ENCODE measurements around the gene PIK3R6. TPM values are rescaled to one million over a fixed set of nuclear protein-coding genes. Genes with fewer than 3 reads are reported as not detected.

PIK3R6 gene
- total RNA-seq, 1 experiment from 2014 or later, result not detected

DNA sequence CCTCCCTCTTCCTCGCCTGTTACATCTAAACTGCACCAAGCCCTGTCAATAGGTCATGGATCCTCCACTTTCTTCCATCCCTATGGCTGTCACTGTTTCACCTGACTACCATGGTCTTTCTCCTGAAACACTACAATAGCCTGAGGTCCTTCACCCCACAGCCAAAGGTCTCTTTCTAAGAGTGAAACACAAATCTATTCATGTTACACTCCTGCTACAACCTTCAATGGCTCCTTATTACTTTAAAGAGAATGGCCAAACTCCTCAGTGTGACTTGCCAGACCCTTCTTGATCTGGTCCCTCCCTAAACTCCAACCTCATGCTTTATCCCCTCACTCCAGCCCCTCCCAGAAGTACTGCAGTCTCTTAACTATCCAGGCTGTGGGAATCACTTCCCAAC is 618 bp upstream of the PIK3R6 start:
- Histone ChIP-seq H3K4ac (ENCODE audit: low read depth, low read length) (no peak overlapping the region), H3K79me1 (ENCODE audit: insufficient read depth, low read depth, low read length, poor library complexity, severe bottlenecking) (no peaks in the 10 kb centered on the region), H3K4me2 (ENCODE audit: insufficient read depth, insufficient read length, low read length) (no peak overlapping the region), H3K9me3 (ENCODE audit: control insufficient read depth, low read depth, low read length) (no peaks in the 10 kb centered on the region), H3K4me1 (ENCODE audit: insufficient read depth, low read length) (no peaks in the 10 kb centered on the region), H4K20me1 (ENCODE audit: control insufficient read depth, insufficient read depth, insufficient read length) (no peaks in the 10 kb centered on the region), H3K56ac (ENCODE audit: insufficient read length, low read depth, low read length) (no peak overlapping the region), H2BK15ac (ENCODE audit: low read depth, low read length) (no peak overlapping the region), H2AK5ac (ENCODE audit: insufficient read length, low read length) (no peak overlapping the region), H2BK5ac (ENCODE audit: insufficient read length, low read length) (no peak overlapping the region), H3K23me2 (ENCODE audit: insufficient read length, low read depth, low read length, poor library complexity, severe bottlenecking) (no peaks in the 10 kb centered on the region), H4K5ac (ENCODE audit: insufficient read length, low read depth, low read length) (no peak overlapping the region), H3K23ac (ENCODE audit: insufficient read length, low read depth, low read length) (no peak overlapping the region), H2BK12ac (ENCODE audit: insufficient read length, low read depth, low read length) (no peak overlapping the region), H2BK20ac (ENCODE audit: low read depth, low read length, poor library complexity, severe bottlenecking) (no peak overlapping the region), H2BK120ac (ENCODE audit: low read depth, low read length, poor library complexity, severe bottlenecking) (no peak overlapping the region), H3K18ac (ENCODE audit: insufficient read length, low read depth, low read length) (no peak overlapping the region), H3K14ac (ENCODE audit: insufficient read depth, low read length) (no peak overlapping the region), H4K8ac (replicated peaks; ENCODE audit: insufficient read length, low read depth, low read length) (no peak overlapping the region), H3T11ph (ENCODE audit: low read length) (no peak overlapping the region), H3K27me3 (ENCODE audit: insufficient read depth, low read length) (no peaks in the 10 kb centered on the region), H3K27ac (ENCODE audit: insufficient read length, low read depth, low read length) (no peak overlapping the region), H4K91ac (ENCODE audit: insufficient read length, low read depth, low read length) (no peak overlapping the region), H3K9ac (ENCODE audit: extremely low read depth, insufficient read length, low read length) (no peak overlapping the region), H3K79me2 (ENCODE audit: insufficient read depth, low read length) (no peaks in the 10 kb centered on the region), H2AFZ (ENCODE audit: low read length) (no peak overlapping the region)
- WGBS (ENCODE audit: extremely low coverage, insufficient read length, low lambda C conversion rate), result no CpG with 5 or more reads among the region's 1 CpG
- DNase-seq, result no peak
- H3K36me3 Mint-ChIP-seq (ENCODE audit: insufficient read depth in 1 of 3, low read depth in 3 of 3), result no peaks in the 10 kb centered on the region; a peak in 1 of 7 replicates
- H3K4me1 Mint-ChIP-seq, result peaks cover 3 to 6% of the 10 kb centered on the region in 2 experiments; a peak in 2 of 4 replicates
- peaks cover 14% of the 10 kb centered on the region for H3K27me3 Mint-ChIP-seq (ENCODE audit: low read depth)
- H3K9me3 Mint-ChIP-seq, result no peaks in the 10 kb centered on the region; a peak in 1 of 5 replicates
- H3K4me3 Mint-ChIP-seq, result no peak overlapping the region
- no peak for TF ChIP-seq CTCF (conservative IDR thresholded peaks at IDR 0.05)
- no peak overlapping the region for H3K27ac Mint-ChIP-seq
